ENCODE results near the gene UBALD1. TPM values are rescaled to one million over a fixed set of nuclear protein-coding genes. Genes with fewer than 3 reads are reported as not detected.
A peak's percentile ranks its signal among the peaks of the same experiment; 100 is the strongest.

The UBALD1 gene
- total and polyA plus RNA-seq, 9 of the 15 experiments (the other 6 are each of a cell fraction or from before 2014, with no cell fraction given): 1.3 to 38.0 (median 6.2) TPM; not detected in 2

- H3K4me1 ChIP-seq (replicated peaks in 1 of 2; ENCODE audit: control insufficient read depth in 2 of 2, insufficient read depth in 2 of 2, low read length in 2 of 2): peaks cover 0 to 31% of the 10 kb centered on the region in 2 experiments; a peak in 1 of 5 replicates
- peaks cover 19% of the 10 kb centered on the region; the same call in 1 of the 3 replicates for H3K36me3 ChIP-seq (ENCODE audit: control insufficient read depth, insufficient read depth, low read length)
- CTCF ChIA-PET (ENCODE audit: low intra/inter-chr PET ratio): no interaction called here
- no peak overlapping the region for H3K4me2 ChIP-seq (ENCODE audit: insufficient read depth, low read length)
- peaks cover 32% of the 10 kb centered on the region for H3K79me2 ChIP-seq (ENCODE audit: control insufficient read depth, insufficient read depth, low read length)
- ATAC-seq (no peak), FAIRE-seq (no peak), DNase-seq (ENCODE audit: extremely low read depth in 1 of 4, low spot score in 3 of 4) (no peak)
- no peak overlapping the region for H3K27ac ChIP-seq (ENCODE audit: extremely low read depth, low read depth, low read length)
- no peaks in the 10 kb centered on the region for H3K27me3 ChIP-seq (ENCODE audit: control insufficient read depth in 2 of 2, insufficient read depth in 2 of 2, low read length in 2 of 2)
- POLR2A ChIA-PET: interaction anchor here (0.6 to 1.2 kb wide), 4 partner anchors 11 to 208 kb away, joined by 3 to 4 read pairs (median 3); no protein-coding TSS in a partner anchor
- 87% methylated on average over 18 of the region's 21 CpGs for WGBS (ENCODE audit: insufficient coverage, low coverage, missing lambda C conversion rate)
- intact Hi-C loops (cut with micrococcal nuclease) (no loop called here), in situ Hi-C loops (cut with MboI) (no loop called here)
- no peak overlapping the region for H3K9ac ChIP-seq (ENCODE audit: insufficient read depth in 1 of 2, low read depth in 2 of 2, low read length in 2 of 2)
- H4K20me1 ChIP-seq (replicated peaks; ENCODE audit: control insufficient read depth, insufficient read depth, low read length): peaks cover 4% of the 10 kb centered on the region; the same call in 1 of the 2 replicates
- no peak for TF ChIP-seq CSDE1 (IDR thresholded peaks at IDR 0.05)
- no peak for TF ChIP-seq RBM15 (IDR thresholded peaks at IDR 0.05; ENCODE audit: insufficient read depth, low read length)
- no peak for TF ChIP-seq E2F4 (CRISPR knock-in tag; IDR thresholded peaks at IDR 0.05; ENCODE audit: low read depth)
- BruUV-seq (replicated peaks): TSS peak; percentile 31
- no peaks in the 10 kb centered on the region for H3K9me3 ChIP-seq (replicated peaks; ENCODE audit: control insufficient read depth, insufficient read depth, low read depth, low read length)
- no peak overlapping the region for H2AFZ ChIP-seq (ENCODE audit: low read depth, low read length)
- peaks cover 3% of the 10 kb centered on the region for H3K9me1 ChIP-seq (ENCODE audit: control insufficient read depth, insufficient read depth, low read length)
- H3K4me3 ChIP-seq: no peak overlapping the region
Measured at GRCh38 chr16:4637501-4638166, 22.9 kb upstream of the UBALD1 start.
